Activated B cell treated with CpG ODN at 0.5 μM for 24 hours (primary cell): ENCODE measurements around the gene ADGRB2. TPM values are rescaled to one million over a fixed set of nuclear protein-coding genes. Genes with fewer than 3 reads are reported as not detected.

Experiments used
- ATAC-seq: fragments of 200-7000 bp; cut with Tn5 transposase; one replicate; pipeline ENCODE4 v1.10.0; 2021; ENCODE audit warnings: low read depth, mild to moderate bottlenecking, moderate library complexity
- CTCF ChIA-PET: fragments of 350-600 bp; sonication (Branson Sonifier 250); formaldehyde crosslinking; loops from one replicate; lab custom pipeline; 2021; ENCODE audit warnings: antibody characterized with exemption; lab: Charles Lee
- POLR2A ChIA-PET: fragments of 350-600 bp; sonication (Branson Sonifier 250); formaldehyde crosslinking; loops from one replicate; lab custom pipeline; 2021; ENCODE audit warnings: antibody characterized with exemption; lab: Charles Lee
- DNase-seq: peaks from one replicate; pipeline ENCODE4 v3.0.0; 2022
- H3K27ac Mint-ChIP-seq: one replicate; pipeline ENCODE4 v1.8.0; 2020; ENCODE audit warnings: mixed read lengths
- H3K27me3 Mint-ChIP-seq: one replicate; pipeline ENCODE4 v1.8.0; 2021; ENCODE audit warnings: mixed read lengths
- H3K36me3 Mint-ChIP-seq: one replicate; pipeline ENCODE4 v1.8.0; 2021; ENCODE audit warnings: low read depth, mixed read lengths
- H3K4me1 Mint-ChIP-seq: one replicate; pipeline ENCODE4 v1.8.0; 2021; ENCODE audit warnings: mixed read lengths
- H3K4me3 Mint-ChIP-seq: one replicate; pipeline ENCODE4 v1.8.0; 2020; ENCODE audit warnings: mild to moderate bottlenecking, mixed read lengths
- H3K9me3 Mint-ChIP-seq: one replicate; pipeline ENCODE4 v1.8.0; 2020; ENCODE audit warnings: mixed read lengths
- intact Hi-C: fragments of 100-400 bp; cut with micrococcal nuclease; formaldehyde crosslinking; loops from one replicate; pipeline ENCODE4 v1.15.1; 2024
- total RNA-seq: library from RNA; stranded (reverse); gene quantifications from 2 replicates; pipeline ENCODE4 v1.2.3, GENCODE V29; 2022
- TF ChIP-seq, protein P1 (sequence below): fragments of 200-600 bp; IDR thresholded peaks from one replicate; pipeline ENCODE4 v1.8.0; 2022; ENCODE audit warnings: antibody characterized with exemption, mild to moderate bottlenecking

ADGRB2 gene
- total RNA-seq, 1 donor from 2014 or later: 6.3 TPM

DNA sequence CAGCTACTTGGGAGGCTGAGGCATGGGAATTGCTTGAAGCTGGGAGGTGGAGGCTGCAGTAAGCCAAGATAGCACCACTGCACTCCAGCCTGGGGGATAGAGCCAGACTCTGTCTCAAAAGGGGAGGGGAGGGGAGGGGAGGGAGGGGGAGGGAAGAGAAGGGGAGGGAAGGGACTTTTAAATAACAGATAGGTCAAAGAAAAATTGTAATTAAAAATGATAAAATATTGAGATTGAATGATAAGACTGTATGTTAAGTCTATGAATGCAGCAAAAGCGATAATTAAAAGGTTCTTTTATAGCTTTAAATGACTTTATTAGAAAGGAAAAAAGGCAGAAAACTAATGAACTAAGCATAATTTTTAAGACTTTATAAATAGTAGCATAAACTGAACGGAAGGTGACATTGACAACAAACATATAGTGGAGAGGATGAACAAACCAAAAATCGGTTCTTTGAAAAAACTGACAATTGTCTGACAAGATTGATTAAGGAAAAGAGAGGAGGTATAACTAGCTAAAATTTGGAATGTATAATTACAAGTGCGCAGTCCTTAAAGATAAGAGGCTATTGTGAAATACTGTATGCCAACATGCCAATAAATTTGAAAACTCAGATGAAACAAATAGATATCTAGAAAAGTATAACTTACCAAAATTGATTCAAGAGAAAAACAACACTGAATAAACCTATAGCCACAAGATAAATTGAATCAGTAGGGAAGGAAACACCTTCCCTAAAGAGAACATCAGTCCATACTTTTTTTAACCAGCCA, 43.3 kb upstream of the ADGRB2 start:
- CTCF ChIA-PET: interaction anchor here (1.2 kb wide), 1 partner anchor 18 kb away, joined by 4 read pairs; no protein-coding TSS in a partner anchor

DNA sequence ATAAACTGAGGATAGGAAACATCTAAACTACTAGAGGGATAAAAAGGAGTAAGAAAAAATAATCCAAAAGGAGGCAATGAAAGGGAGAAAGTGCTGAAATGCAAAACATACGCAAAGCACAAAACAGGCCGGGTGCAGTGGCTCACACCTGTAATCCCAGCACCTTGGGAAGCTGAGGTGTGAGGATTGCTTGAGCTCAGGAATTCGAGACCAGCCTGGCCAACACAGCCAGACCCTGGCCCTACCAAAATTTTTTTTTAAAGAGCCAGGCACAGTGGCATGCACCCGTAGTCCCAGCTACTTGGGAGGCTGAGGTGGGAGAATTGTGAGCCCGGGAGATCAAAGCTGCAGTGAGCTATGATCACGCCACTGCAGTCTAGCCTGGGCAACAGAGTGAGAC, 41.2 kb upstream of the ADGRB2 start:
- Mint-ChIP-seq H3K9me3 (no peaks in the 10 kb centered on the region), H3K27ac (no peak overlapping the region), H3K4me1 (peaks cover 15% of the 10 kb centered on the region), H3K27me3 (peaks cover 6% of the 10 kb centered on the region), H3K4me3 (no peak overlapping the region), H3K36me3 (no peaks in the 10 kb centered on the region)
- TF ChIP-seq, protein P1, sequence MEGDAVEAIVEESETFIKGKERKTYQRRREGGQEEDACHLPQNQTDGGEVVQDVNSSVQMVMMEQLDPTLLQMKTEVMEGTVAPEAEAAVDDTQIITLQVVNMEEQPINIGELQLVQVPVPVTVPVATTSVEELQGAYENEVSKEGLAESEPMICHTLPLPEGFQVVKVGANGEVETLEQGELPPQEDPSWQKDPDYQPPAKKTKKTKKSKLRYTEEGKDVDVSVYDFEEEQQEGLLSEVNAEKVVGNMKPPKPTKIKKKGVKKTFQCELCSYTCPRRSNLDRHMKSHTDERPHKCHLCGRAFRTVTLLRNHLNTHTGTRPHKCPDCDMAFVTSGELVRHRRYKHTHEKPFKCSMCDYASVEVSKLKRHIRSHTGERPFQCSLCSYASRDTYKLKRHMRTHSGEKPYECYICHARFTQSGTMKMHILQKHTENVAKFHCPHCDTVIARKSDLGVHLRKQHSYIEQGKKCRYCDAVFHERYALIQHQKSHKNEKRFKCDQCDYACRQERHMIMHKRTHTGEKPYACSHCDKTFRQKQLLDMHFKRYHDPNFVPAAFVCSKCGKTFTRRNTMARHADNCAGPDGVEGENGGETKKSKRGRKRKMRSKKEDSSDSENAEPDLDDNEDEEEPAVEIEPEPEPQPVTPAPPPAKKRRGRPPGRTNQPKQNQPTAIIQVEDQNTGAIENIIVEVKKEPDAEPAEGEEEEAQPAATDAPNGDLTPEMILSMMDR: no peak
- intact Hi-C loops: no loop called here
- no peak for ATAC-seq
- POLR2A ChIA-PET: no interaction called here
- no peak for DNase-seq
- CTCF ChIA-PET: no interaction called here

More for the DNA sequence above, 43.3 kb upstream of the ADGRB2 start:
- ATAC-seq: no peak
- TF ChIP-seq, protein P1: no peak
- intact Hi-C loops: no loop called here
- Mint-ChIP-seq H3K27ac (no peak overlapping the region), H3K4me1 (no peaks in the 10 kb centered on the region), H3K9me3 (no peaks in the 10 kb centered on the region), H3K36me3 (no peaks in the 10 kb centered on the region), H3K4me3 (no peak overlapping the region), H3K27me3 (peaks cover 3% of the 10 kb centered on the region)
- DNase-seq: no peak
- POLR2A ChIA-PET: no interaction called here

DNA sequence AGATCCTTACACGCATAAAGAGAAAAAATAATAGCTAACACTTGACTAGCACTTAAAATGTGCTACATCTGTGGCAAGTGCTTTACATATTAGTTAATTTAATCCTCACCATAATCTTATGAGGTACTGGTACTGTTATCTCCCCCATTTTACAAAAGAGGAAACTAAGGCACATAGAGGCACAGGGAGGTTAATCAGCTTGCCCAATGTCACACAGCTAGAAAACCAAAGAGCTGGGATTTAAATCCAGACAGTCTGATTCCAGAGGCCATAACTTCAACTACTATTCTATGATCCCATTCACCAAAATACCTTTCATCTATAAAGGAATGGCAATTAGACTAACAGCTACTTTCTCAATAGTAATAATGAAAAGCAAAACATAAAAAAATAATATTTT, 40.0 kb upstream of the ADGRB2 start:
- H3K27me3 Mint-ChIP-seq: peaks cover 3% of the 10 kb centered on the region
- H3K36me3 Mint-ChIP-seq: no peaks in the 10 kb centered on the region
- ChIA-PET CTCF (interaction anchor here (1.1 kb wide), 1 partner anchor 15 kb away, joined by 3 read pairs; no protein-coding TSS in a partner anchor), POLR2A (interaction anchor here (1.5 kb wide), 1 partner anchor 15 kb away, joined by 5 read pairs; no protein-coding TSS in a partner anchor)
- peaks cover 15% of the 10 kb centered on the region for H3K4me1 Mint-ChIP-seq
- no peak for ATAC-seq
- TF ChIP-seq, protein P1: no peak
- H3K27ac Mint-ChIP-seq: no peak overlapping the region
- no peak overlapping the region for H3K4me3 Mint-ChIP-seq
- H3K9me3 Mint-ChIP-seq: no peaks in the 10 kb centered on the region
- no peak for DNase-seq
- intact Hi-C loops: no loop called here

DNA sequence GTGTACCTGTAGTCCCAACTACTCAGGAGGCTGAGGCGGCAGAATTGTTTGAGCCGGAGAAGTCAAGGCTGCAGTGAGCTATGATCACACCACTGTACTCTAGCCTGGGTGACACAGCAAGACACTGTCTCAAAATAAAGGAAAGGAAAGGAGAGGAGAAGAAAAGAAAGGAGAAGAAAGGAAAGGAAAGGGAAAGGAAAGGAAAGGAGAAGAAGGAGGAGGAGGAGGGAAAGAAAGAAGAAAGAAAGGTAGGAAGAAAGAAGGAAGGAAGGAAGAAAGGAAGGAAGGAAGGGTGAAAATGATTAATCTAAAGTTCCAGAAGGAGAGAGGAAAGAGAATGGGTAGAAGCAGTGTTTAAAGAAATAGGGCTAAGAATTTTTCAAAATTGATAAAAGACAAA, 39.5 kb upstream of the ADGRB2 start:
- no peak for DNase-seq
- no peak for ATAC-seq
- Mint-ChIP-seq H3K27me3 (peaks cover 3% of the 10 kb centered on the region), H3K9me3 (no peaks in the 10 kb centered on the region), H3K27ac (no peak overlapping the region), H3K4me3 (no peak overlapping the region), H3K4me1 (peaks cover 15% of the 10 kb centered on the region), H3K36me3 (no peaks in the 10 kb centered on the region)
- intact Hi-C loops: no loop called here
- ChIA-PET POLR2A (interaction anchor here (1.5 kb wide), 1 partner anchor 14 kb away, joined by 5 read pairs; no protein-coding TSS in a partner anchor), CTCF (interaction anchor here (1.1 kb wide), 1 partner anchor 15 kb away, joined by 3 read pairs; no protein-coding TSS in a partner anchor)
- TF ChIP-seq, protein P1: no peak
